Lower leg skin (tissue), 3 donors: ENCODE measurements around the gene ZNF485.

ENCODE experiments used
- CTCF ChIP-seq, 3 donors: fragments of 450-650 bp; IDR thresholded peaks; one replicate each; pipeline ENCODE4 v1.5.1; 2016; ENCODE audit warnings: antibody characterized with exemption in 3 of 3, mild to moderate bottlenecking in 3 of 3, moderate library complexity in 2 of 3
- POLR2A ChIP-seq, 2 donors: fragments of 450-650 bp; IDR thresholded peaks; one replicate each; pipeline ENCODE4 v1.6.1; 2016 to 2017; ENCODE audit warnings: antibody characterized with exemption in 2 of 2, mild to moderate bottlenecking in 1 of 2, moderate library complexity in 1 of 2

GRCh38 chr10:43645866-43646265 is 39.6 kb downstream of the ZNF485 start:
- no peak for TF ChIP-seq CTCF (IDR thresholded peaks at IDR 0.05)
- no peak for TF ChIP-seq POLR2A (IDR thresholded peaks at IDR 0.05)
